Activated CD8-positive, alpha-beta memory T cell treated with anti-CD3 and anti-CD28 coated beads, Interleukin-2, amount 50 U/mL, for 24 hours (primary cell): ENCODE data around the gene RSPO1.

ENCODE experiments used
- DNase-seq: peaks from one replicate; pipeline ENCODE4 v3.0.0-alpha.2; 2020; ENCODE audit errors: extremely low read depth

The RSPO1 gene

GRCh38 chr1:37564892-37565291 is 69.8 kb downstream of the RSPO1 start:
- DNase-seq, result no peak

- no peak for DNase-seq
Observed at GRCh38 chr1:37562984-37563383, 71.7 kb downstream of the RSPO1 start.
